GM23338 (cell line): ENCODE data around the gene NPFF.

ENCODE experiments used
- CREB1 ChIP-seq: fragments of 250-450 bp; sonication (Bioruptor Pico); IDR thresholded peaks from 2 replicates; pipeline ENCODE4 v1.5.0; 2020; ENCODE audit warnings: low read depth, mild to moderate bottlenecking, moderate library complexity
- EZH2 ChIP-seq: fragments of 200-600 bp; sonication (generic); IDR thresholded peaks from one replicate; pipeline ENCODE4 v1.8.0; 2017; ENCODE audit warnings: antibody characterized with exemption, mild to moderate bottlenecking, low read depth; ENCODE audit not compliant: unreplicated experiment
- EZH2phosphoT487 ChIP-seq: fragments of 200-600 bp; sonication (generic); IDR thresholded peaks from one replicate; pipeline ENCODE4 v1.8.1; 2018; ENCODE audit warnings: antibody characterized with exemption; ENCODE audit not compliant: unreplicated experiment
- JUNB ChIP-seq: IDR thresholded peaks from one replicate; pipeline ENCODE4 v1.6.1; 2016; ENCODE audit warnings: antibody characterized with exemption; ENCODE audit not compliant: unreplicated experiment
- NANOG ChIP-seq: IDR thresholded peaks from 2 replicates; pipeline ENCODE4 v1.6.1; 2016; ENCODE audit warnings: antibody characterized with exemption, borderline replicate concordance
- POLR2AphosphoS5 ChIP-seq: IDR thresholded peaks from 2 replicates; pipeline ENCODE4 v1.6.1; 2016; ENCODE audit warnings: antibody characterized with exemption, low read depth
- STAT1 ChIP-seq: IDR thresholded peaks from one replicate; pipeline ENCODE4 v1.6.1; 2016; ENCODE audit warnings: antibody characterized with exemption; ENCODE audit not compliant: unreplicated experiment
- ZNF114 ChIP-seq: fragments of 250-450 bp; sonication (Bioruptor Pico); IDR thresholded peaks from 2 replicates; pipeline ENCODE4 v1.5.0; 2020; ENCODE audit warnings: mild to moderate bottlenecking, moderate library complexity
- ZNF331 ChIP-seq: fragments of 250-450 bp; sonication (Bioruptor Pico); IDR thresholded peaks from 2 replicates; pipeline ENCODE4 v1.5.0; 2020; ENCODE audit warnings: low read depth, mild to moderate bottlenecking, moderate library complexity
- TF ChIP-seq, protein P1 (sequence below): IDR thresholded peaks from one replicate; pipeline ENCODE4 v1.6.1; 2018; ENCODE audit warnings: antibody characterized with exemption; ENCODE audit not compliant: unreplicated experiment
- TF ChIP-seq, protein P2 (sequence below), 2 experiments: fragments of 200-600 bp in 1 of 2; sonication (generic) in 1 of 2; conservative IDR thresholded peaks; 2 replicates each; pipeline versions ENCODE4 v1.5.1 to v1.6.1; 2016 to 2017; ENCODE audit warnings: antibody characterized with exemption in 2 of 2, low read depth in 2 of 2, mild to moderate bottlenecking in 2 of 2, moderate library complexity in 1 of 2
- TF ChIP-seq, protein P3 (sequence below): IDR thresholded peaks from 2 replicates; pipeline ENCODE4 v1.6.1; 2016; ENCODE audit warnings: antibody characterized with exemption
- TF ChIP-seq, protein P4 (sequence below): fragments of 250-450 bp; sonication (Bioruptor Pico); IDR thresholded peaks from 2 replicates; pipeline ENCODE4 v1.5.0; 2020; ENCODE audit warnings: mild to moderate bottlenecking, moderate library complexity

DNA sequence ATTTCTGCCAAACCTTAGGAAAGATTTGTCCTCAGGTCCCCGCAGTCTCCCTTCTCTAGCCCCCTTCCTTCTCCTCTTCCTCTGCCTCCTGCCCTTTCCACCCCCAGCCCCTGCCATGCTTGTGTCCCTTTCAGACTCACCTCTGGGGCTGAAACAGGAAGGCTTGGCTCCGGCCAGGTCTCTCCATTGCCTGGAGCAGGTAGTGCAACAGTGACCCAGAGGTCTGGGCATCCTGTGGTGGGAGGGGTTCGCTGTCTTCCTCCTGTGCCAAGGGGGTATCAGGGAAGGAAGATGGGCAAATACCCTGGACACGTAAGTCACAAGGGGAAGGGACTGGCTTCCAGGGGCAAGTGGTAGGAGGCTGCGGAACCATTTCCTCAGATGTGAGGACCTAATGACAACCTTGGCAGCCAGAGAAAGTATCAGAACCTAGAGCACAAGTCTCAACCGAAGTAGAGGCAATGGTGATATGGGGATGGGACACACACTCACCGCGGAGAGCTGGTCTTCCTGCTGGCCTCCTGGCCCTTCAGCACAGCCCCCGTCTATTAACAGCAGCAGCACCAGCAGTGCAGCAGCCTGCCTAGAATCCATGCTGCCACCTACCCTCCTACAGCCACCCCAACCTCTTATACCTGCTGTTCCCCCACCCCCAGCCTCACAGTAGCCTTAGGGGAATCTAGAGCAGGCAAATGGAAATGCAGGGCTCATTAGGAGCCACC is at the start of gene NPFF:
- TF ChIP-seq EZH2phosphoT487 = no peak
- TF ChIP-seq, protein P1, sequence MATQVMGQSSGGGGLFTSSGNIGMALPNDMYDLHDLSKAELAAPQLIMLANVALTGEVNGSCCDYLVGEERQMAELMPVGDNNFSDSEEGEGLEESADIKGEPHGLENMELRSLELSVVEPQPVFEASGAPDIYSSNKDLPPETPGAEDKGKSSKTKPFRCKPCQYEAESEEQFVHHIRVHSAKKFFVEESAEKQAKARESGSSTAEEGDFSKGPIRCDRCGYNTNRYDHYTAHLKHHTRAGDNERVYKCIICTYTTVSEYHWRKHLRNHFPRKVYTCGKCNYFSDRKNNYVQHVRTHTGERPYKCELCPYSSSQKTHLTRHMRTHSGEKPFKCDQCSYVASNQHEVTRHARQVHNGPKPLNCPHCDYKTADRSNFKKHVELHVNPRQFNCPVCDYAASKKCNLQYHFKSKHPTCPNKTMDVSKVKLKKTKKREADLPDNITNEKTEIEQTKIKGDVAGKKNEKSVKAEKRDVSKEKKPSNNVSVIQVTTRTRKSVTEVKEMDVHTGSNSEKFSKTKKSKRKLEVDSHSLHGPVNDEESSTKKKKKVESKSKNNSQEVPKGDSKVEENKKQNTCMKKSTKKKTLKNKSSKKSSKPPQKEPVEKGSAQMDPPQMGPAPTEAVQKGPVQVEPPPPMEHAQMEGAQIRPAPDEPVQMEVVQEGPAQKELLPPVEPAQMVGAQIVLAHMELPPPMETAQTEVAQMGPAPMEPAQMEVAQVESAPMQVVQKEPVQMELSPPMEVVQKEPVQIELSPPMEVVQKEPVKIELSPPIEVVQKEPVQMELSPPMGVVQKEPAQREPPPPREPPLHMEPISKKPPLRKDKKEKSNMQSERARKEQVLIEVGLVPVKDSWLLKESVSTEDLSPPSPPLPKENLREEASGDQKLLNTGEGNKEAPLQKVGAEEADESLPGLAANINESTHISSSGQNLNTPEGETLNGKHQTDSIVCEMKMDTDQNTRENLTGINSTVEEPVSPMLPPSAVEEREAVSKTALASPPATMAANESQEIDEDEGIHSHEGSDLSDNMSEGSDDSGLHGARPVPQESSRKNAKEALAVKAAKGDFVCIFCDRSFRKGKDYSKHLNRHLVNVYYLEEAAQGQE = no peak
- TF ChIP-seq, protein P2, sequence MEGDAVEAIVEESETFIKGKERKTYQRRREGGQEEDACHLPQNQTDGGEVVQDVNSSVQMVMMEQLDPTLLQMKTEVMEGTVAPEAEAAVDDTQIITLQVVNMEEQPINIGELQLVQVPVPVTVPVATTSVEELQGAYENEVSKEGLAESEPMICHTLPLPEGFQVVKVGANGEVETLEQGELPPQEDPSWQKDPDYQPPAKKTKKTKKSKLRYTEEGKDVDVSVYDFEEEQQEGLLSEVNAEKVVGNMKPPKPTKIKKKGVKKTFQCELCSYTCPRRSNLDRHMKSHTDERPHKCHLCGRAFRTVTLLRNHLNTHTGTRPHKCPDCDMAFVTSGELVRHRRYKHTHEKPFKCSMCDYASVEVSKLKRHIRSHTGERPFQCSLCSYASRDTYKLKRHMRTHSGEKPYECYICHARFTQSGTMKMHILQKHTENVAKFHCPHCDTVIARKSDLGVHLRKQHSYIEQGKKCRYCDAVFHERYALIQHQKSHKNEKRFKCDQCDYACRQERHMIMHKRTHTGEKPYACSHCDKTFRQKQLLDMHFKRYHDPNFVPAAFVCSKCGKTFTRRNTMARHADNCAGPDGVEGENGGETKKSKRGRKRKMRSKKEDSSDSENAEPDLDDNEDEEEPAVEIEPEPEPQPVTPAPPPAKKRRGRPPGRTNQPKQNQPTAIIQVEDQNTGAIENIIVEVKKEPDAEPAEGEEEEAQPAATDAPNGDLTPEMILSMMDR (conservative IDR thresholded peaks at IDR 0.05; ENCODE audit: low read depth in 2 of 2) = no peak
- no peak for TF ChIP-seq EZH2
- TF ChIP-seq, protein P3, sequence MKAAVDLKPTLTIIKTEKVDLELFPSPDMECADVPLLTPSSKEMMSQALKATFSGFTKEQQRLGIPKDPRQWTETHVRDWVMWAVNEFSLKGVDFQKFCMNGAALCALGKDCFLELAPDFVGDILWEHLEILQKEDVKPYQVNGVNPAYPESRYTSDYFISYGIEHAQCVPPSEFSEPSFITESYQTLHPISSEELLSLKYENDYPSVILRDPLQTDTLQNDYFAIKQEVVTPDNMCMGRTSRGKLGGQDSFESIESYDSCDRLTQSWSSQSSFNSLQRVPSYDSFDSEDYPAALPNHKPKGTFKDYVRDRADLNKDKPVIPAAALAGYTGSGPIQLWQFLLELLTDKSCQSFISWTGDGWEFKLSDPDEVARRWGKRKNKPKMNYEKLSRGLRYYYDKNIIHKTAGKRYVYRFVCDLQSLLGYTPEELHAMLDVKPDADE = no peak
- no peak for TF ChIP-seq CREB1 (CRISPR knock-in tag)
- TF ChIP-seq POLR2AphosphoS5 = no peak; the same call in 1 of the 2 replicates
- no peak for TF ChIP-seq ZNF114
- no peak for TF ChIP-seq NANOG
- TF ChIP-seq STAT1 = no peak
- TF ChIP-seq ZNF331 (CRISPR knock-in tag) = no peak
- TF ChIP-seq JUNB = no peak
- TF ChIP-seq, protein P4, sequence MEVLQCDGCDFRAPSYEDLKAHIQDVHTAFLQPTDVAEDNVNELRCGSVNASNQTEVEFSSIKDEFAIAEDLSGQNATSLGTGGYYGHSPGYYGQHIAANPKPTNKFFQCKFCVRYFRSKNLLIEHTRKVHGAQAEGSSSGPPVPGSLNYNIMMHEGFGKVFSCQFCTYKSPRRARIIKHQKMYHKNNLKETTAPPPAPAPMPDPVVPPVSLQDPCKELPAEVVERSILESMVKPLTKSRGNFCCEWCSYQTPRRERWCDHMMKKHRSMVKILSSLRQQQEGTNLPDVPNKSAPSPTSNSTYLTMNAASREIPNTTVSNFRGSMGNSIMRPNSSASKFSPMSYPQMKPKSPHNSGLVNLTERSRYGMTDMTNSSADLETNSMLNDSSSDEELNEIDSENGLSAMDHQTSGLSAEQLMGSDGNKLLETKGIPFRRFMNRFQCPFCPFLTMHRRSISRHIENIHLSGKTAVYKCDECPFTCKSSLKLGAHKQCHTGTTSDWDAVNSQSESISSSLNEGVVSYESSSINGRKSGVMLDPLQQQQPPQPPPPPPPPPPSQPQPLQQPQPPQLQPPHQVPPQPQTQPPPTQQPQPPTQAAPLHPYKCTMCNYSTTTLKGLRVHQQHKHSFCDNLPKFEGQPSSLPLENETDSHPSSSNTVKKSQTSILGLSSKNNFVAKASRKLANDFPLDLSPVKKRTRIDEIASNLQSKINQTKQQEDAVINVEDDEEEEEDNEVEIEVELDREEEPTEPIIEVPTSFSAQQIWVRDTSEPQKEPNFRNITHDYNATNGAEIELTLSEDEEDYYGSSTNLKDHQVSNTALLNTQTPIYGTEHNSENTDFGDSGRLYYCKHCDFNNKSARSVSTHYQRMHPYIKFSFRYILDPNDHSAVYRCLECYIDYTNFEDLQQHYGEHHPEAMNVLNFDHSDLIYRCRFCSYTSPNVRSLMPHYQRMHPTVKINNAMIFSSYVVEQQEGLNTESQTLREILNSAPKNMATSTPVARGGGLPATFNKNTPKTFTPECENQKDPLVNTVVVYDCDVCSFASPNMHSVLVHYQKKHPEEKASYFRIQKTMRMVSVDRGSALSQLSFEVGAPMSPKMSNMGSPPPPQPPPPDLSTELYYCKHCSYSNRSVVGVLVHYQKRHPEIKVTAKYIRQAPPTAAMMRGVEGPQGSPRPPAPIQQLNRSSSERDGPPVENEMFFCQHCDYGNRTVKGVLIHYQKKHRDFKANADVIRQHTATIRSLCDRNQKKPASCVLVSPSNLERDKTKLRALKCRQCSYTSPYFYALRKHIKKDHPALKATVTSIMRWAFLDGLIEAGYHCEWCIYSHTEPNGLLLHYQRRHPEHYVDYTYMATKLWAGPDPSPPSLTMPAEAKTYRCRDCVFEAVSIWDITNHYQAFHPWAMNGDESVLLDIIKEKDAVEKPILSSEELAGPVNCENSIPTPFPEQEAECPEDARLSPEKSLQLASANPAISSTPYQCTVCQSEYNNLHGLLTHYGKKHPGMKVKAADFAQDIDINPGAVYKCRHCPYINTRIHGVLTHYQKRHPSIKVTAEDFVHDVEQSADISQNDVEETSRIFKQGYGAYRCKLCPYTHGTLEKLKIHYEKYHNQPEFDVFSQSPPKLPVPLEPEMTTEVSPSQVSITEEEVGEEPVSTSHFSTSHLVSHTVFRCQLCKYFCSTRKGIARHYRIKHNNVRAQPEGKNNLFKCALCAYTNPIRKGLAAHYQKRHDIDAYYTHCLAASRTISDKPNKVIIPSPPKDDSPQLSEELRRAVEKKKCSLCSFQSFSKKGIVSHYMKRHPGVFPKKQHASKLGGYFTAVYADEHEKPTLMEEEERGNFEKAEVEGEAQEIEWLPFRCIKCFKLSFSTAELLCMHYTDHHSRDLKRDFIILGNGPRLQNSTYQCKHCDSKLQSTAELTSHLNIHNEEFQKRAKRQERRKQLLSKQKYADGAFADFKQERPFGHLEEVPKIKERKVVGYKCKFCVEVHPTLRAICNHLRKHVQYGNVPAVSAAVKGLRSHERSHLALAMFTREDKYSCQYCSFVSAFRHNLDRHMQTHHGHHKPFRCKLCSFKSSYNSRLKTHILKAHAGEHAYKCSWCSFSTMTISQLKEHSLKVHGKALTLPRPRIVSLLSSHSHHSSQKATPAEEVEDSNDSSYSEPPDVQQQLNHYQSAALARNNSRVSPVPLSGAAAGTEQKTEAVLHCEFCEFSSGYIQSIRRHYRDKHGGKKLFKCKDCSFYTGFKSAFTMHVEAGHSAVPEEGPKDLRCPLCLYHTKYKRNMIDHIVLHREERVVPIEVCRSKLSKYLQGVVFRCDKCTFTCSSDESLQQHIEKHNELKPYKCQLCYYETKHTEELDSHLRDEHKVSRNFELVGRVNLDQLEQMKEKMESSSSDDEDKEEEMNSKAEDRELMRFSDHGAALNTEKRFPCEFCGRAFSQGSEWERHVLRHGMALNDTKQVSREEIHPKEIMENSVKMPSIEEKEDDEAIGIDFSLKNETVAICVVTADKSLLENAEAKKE (CRISPR knock-in tag) = no peak
